ENCODE results near the gene COX7B2. TPM values are rescaled to one million over a fixed set of nuclear protein-coding genes. Genes with fewer than 3 reads are reported as not detected.

Gene COX7B2
- polyA plus RNA-seq, 3 donors from 2014 or later: not detected

- Mint-ChIP-seq H3K27me3 (ENCODE audit: low read depth in 3 of 3) (peaks cover 0 to 7% (median 5%) of the 10 kb centered on the region in 3 donors), H3K4me3 (no peak overlapping the region), H3K4me1 (no peaks in the 10 kb centered on the region), H3K36me3 (no peaks in the 10 kb centered on the region), H3K27ac (no peak overlapping the region), H3K9me3 (no peaks in the 10 kb centered on the region)
- DNase-seq: peak; percentile 3 to 24 (median 6)
Observed at GRCh38 chr4:46931981-46932380, 22.9 kb upstream of the COX7B2 start.

GRCh38 chr4:46930891-46931290, 21.8 kb upstream of the COX7B2 start:
- no peak overlapping the region for H3K4me3 Mint-ChIP-seq
- no peak overlapping the region for H3K27ac Mint-ChIP-seq
- no peaks in the 10 kb centered on the region for H3K9me3 Mint-ChIP-seq
- DNase-seq: no peak
- peaks cover 0 to 7% (median 2%) of the 10 kb centered on the region in 3 donors for H3K27me3 Mint-ChIP-seq (ENCODE audit: low read depth in 3 of 3)
- H3K36me3 Mint-ChIP-seq: no peaks in the 10 kb centered on the region
- no peaks in the 10 kb centered on the region for H3K4me1 Mint-ChIP-seq

- H3K27ac Mint-ChIP-seq: no peak overlapping the region
- H3K36me3 Mint-ChIP-seq: no peaks in the 10 kb centered on the region
- H3K4me3 Mint-ChIP-seq: no peak overlapping the region
- H3K9me3 Mint-ChIP-seq: peaks cover 0 to 1% (median 0%) of the 10 kb centered on the region in 6 donors
- no peaks in the 10 kb centered on the region for H3K4me1 Mint-ChIP-seq
- no peak for DNase-seq
- peaks cover 1 to 8% (median 2%) of the 10 kb centered on the region in 3 donors for H3K27me3 Mint-ChIP-seq (ENCODE audit: low read depth in 3 of 3)
Observed at GRCh38 chr4:46927201-46927600, 18.2 kb upstream of the COX7B2 start.

- H3K27ac Mint-ChIP-seq: no peak overlapping the region
- DNase-seq: no peak
- no peaks in the 10 kb centered on the region for H3K4me1 Mint-ChIP-seq
- no peak overlapping the region for H3K4me3 Mint-ChIP-seq
- no peaks in the 10 kb centered on the region for H3K36me3 Mint-ChIP-seq
- peaks cover 1 to 8% (median 5%) of the 10 kb centered on the region in 3 donors for H3K27me3 Mint-ChIP-seq (ENCODE audit: low read depth in 3 of 3)
- peaks cover 0 to 1% (median 0%) of the 10 kb centered on the region in 6 donors for H3K9me3 Mint-ChIP-seq
Observed at GRCh38 chr4:46924789-46925529, 15.9 kb upstream of the COX7B2 start.

- H3K27me3 Mint-ChIP-seq (ENCODE audit: low read depth in 3 of 3): peaks cover 1 to 8% (median 3%) of the 10 kb centered on the region in 3 donors
- no peaks in the 10 kb centered on the region for H3K4me1 Mint-ChIP-seq
- peaks cover 0 to 3% (median 0%) of the 10 kb centered on the region in 6 donors for H3K9me3 Mint-ChIP-seq
- H3K4me3 Mint-ChIP-seq: no peak overlapping the region
- no peaks in the 10 kb centered on the region for H3K36me3 Mint-ChIP-seq
- no peak overlapping the region for H3K27ac Mint-ChIP-seq
- DNase-seq: no peak
Observed at GRCh38 chr4:46922205-46922604, 13.2 kb upstream of the COX7B2 start.

GRCh38 chr4:46908148-46908547, 897 bp downstream of the COX7B2 start:
- Mint-ChIP-seq H3K27ac (no peak overlapping the region), H3K36me3 (no peaks in the 10 kb centered on the region), H3K27me3 (ENCODE audit: low read depth in 3 of 3) (peaks cover 1 to 3% (median 2%) of the 10 kb centered on the region in 3 donors), H3K9me3 (peaks cover 0 to 5% (median under 1%) of the 10 kb centered on the region in 6 donors), H3K4me3 (no peak overlapping the region), H3K4me1 (no peaks in the 10 kb centered on the region)
- no peak for DNase-seq

GRCh38 chr4:46900082-46900481, 9.0 kb downstream of the COX7B2 start:
- Mint-ChIP-seq H3K9me3 (peaks cover 0 to 2% (median 0%) of the 10 kb centered on the region in 6 donors), H3K27ac (no peak overlapping the region), H3K4me3 (no peak overlapping the region), H3K27me3 (ENCODE audit: low read depth in 3 of 3) (peaks cover 0 to 8% (median 0%) of the 10 kb centered on the region in 3 donors), H3K36me3 (no peaks in the 10 kb centered on the region), H3K4me1 (no peaks in the 10 kb centered on the region)
- DNase-seq: no peak

GRCh38 chr4:46894826-46895225, 14.2 kb downstream of the COX7B2 start:
- Mint-ChIP-seq H3K9me3 (no peaks in the 10 kb centered on the region), H3K27me3 (ENCODE audit: low read depth in 3 of 3) (peaks cover 0 to 5% (median 0%) of the 10 kb centered on the region in 3 donors), H3K4me3 (no peak overlapping the region), H3K27ac (no peak overlapping the region), H3K36me3 (no peaks in the 10 kb centered on the region), H3K4me1 (no peaks in the 10 kb centered on the region)
- no peak for DNase-seq

GRCh38 chr4:46890056-46890455, 19.0 kb downstream of the COX7B2 start:
- Mint-ChIP-seq H3K4me1 (no peaks in the 10 kb centered on the region), H3K4me3 (no peak overlapping the region), H3K36me3 (no peaks in the 10 kb centered on the region), H3K27ac (no peak overlapping the region), H3K9me3 (no peaks in the 10 kb centered on the region), H3K27me3 (ENCODE audit: low read depth in 3 of 3) (peaks cover 0 to 10% (median 0%) of the 10 kb centered on the region in 3 donors)
- no peak for DNase-seq

- DNase-seq: no peak
- H3K4me1 Mint-ChIP-seq: no peaks in the 10 kb centered on the region
- no peaks in the 10 kb centered on the region for H3K36me3 Mint-ChIP-seq
- H3K27ac Mint-ChIP-seq: no peak overlapping the region
- peaks cover 0 to 9% (median 2%) of the 10 kb centered on the region in 3 donors for H3K27me3 Mint-ChIP-seq (ENCODE audit: low read depth in 3 of 3)
- no peak overlapping the region for H3K4me3 Mint-ChIP-seq
- no peaks in the 10 kb centered on the region for H3K9me3 Mint-ChIP-seq
Observed at GRCh38 chr4:46889410-46889809, 19.6 kb downstream of the COX7B2 start.

- no peak overlapping the region for H3K27ac Mint-ChIP-seq
- no peak overlapping the region for H3K4me3 Mint-ChIP-seq
- no peak for DNase-seq
- H3K36me3 Mint-ChIP-seq: no peaks in the 10 kb centered on the region
- H3K9me3 Mint-ChIP-seq: no peaks in the 10 kb centered on the region
- peaks cover 2 to 11% (median 2%) of the 10 kb centered on the region in 3 donors for H3K27me3 Mint-ChIP-seq (ENCODE audit: low read depth in 3 of 3)
- no peaks in the 10 kb centered on the region for H3K4me1 Mint-ChIP-seq
Observed at GRCh38 chr4:46886711-46887110, 22.3 kb downstream of the COX7B2 start.

GRCh38 chr4:46878641-46879040, 30.4 kb downstream of the COX7B2 start:
- Mint-ChIP-seq H3K4me1 (no peaks in the 10 kb centered on the region), H3K4me3 (no peak overlapping the region), H3K27ac (no peak overlapping the region), H3K9me3 (peaks cover 0 to 1% (median 0%) of the 10 kb centered on the region in 6 donors), H3K27me3 (ENCODE audit: low read depth in 3 of 3) (peaks cover 2 to 7% (median 5%) of the 10 kb centered on the region in 3 donors), H3K36me3 (no peaks in the 10 kb centered on the region)
- no peak for DNase-seq

GRCh38 chr4:46874811-46875210, 34.2 kb downstream of the COX7B2 start:
- no peak overlapping the region for H3K4me3 Mint-ChIP-seq
- H3K27ac Mint-ChIP-seq: no peak overlapping the region
- no peaks in the 10 kb centered on the region for H3K4me1 Mint-ChIP-seq
- H3K9me3 Mint-ChIP-seq: peaks cover 0 to 3% (median 0%) of the 10 kb centered on the region in 6 donors
- peaks cover 2 to 4% (median 3%) of the 10 kb centered on the region in 3 donors for H3K27me3 Mint-ChIP-seq (ENCODE audit: low read depth in 3 of 3)
- no peak for DNase-seq
- H3K36me3 Mint-ChIP-seq: no peaks in the 10 kb centered on the region

- H3K4me3 Mint-ChIP-seq: no peak overlapping the region
- H3K9me3 Mint-ChIP-seq: peaks cover 0 to 2% (median 0%) of the 10 kb centered on the region in 6 donors
- no peak for DNase-seq
- no peaks in the 10 kb centered on the region for H3K4me1 Mint-ChIP-seq
- no peaks in the 10 kb centered on the region for H3K36me3 Mint-ChIP-seq
- H3K27ac Mint-ChIP-seq: no peak overlapping the region
- H3K27me3 Mint-ChIP-seq (ENCODE audit: low read depth in 3 of 3): peaks cover 0 to 2% (median 0%) of the 10 kb centered on the region in 3 donors
Observed at GRCh38 chr4:46870411-46870810, 38.6 kb downstream of the COX7B2 start.

- Mint-ChIP-seq H3K36me3 (no peaks in the 10 kb centered on the region), H3K4me3 (no peak overlapping the region), H3K9me3 (no peaks in the 10 kb centered on the region), H3K27me3 (ENCODE audit: low read depth in 3 of 3) (peaks cover 0 to 4% (median 0%) of the 10 kb centered on the region in 3 donors), H3K4me1 (no peaks in the 10 kb centered on the region), H3K27ac (no peak overlapping the region)
- DNase-seq: no peak
Observed at GRCh38 chr4:46856333-46856732, 52.7 kb downstream of the COX7B2 start.
